Measurements from ENCODE around the gene EML4.
A peak's percentile ranks its signal among the peaks of the same experiment; 100 is the strongest.

Gene EML4

GRCh38 chr2:42197792-42198191 lies 28.6 kb downstream of the EML4 start:
- no peak for DNase-seq

- DNase-seq, result no peak
These were observed 29.3 kb downstream of the EML4 start for GRCh38 chr2:42198466-42198865.

- no peak for DNase-seq
These were observed 29.8 kb downstream of the EML4 start for GRCh38 chr2:42199002-42199401.

- DNase-seq, result no peak
These were observed 30.5 kb downstream of the EML4 start for GRCh38 chr2:42199626-42200025.

- no peak for DNase-seq
These were observed 32.0 kb downstream of the EML4 start for GRCh38 chr2:42200926-42201855.

- DNase-seq, result no peak
These were observed 33.5 kb downstream of the EML4 start for GRCh38 chr2:42202634-42203008.

GRCh38 chr2:42203792-42204191 lies 34.6 kb downstream of the EML4 start:
- DNase-seq, result no peak

- DNase-seq, result no peak
These were observed 36.2 kb downstream of the EML4 start for GRCh38 chr2:42205337-42205736.

- no peak for DNase-seq
These were observed 38.7 kb downstream of the EML4 start for GRCh38 chr2:42207826-42208225.

GRCh38 chr2:42210203-42210602 lies 41.0 kb downstream of the EML4 start:
- no peak for DNase-seq

- no peak for DNase-seq
These were observed 42.1 kb downstream of the EML4 start for GRCh38 chr2:42211291-42211690.

- DNase-seq, result no peak
These were observed 45.5 kb downstream of the EML4 start for GRCh38 chr2:42214669-42215068.

GRCh38 chr2:42216694-42217093 lies 47.5 kb downstream of the EML4 start:
- no peak for DNase-seq

- DNase-seq, result no peak
These were observed 48.2 kb downstream of the EML4 start for GRCh38 chr2:42217307-42217706.

GRCh38 chr2:42217914-42218313 lies 48.8 kb downstream of the EML4 start:
- no peak for DNase-seq

- DNase-seq, result no peak
These were observed 49.6 kb downstream of the EML4 start for GRCh38 chr2:42218712-42219111.

GRCh38 chr2:42219160-42219559 lies 50.0 kb downstream of the EML4 start:
- DNase-seq, result no peak

- no peak for DNase-seq
These were observed 51.4 kb downstream of the EML4 start for GRCh38 chr2:42220566-42220965.

GRCh38 chr2:42223067-42223854 lies 54.1 kb downstream of the EML4 start:
- no peak for DNase-seq

- peak in 1 of 2 experiments; percentile 24 for DNase-seq
These were observed 54.7 kb downstream of the EML4 start for GRCh38 chr2:42223855-42224268.

- peak; percentile 34 to 46 for DNase-seq
These were observed 55.4 kb downstream of the EML4 start for GRCh38 chr2:42224422-42225067.

GRCh38 chr2:42225573-42225972 lies 56.4 kb downstream of the EML4 start:
- no peak for DNase-seq

GRCh38 chr2:42227491-42227890 lies 58.3 kb downstream of the EML4 start:
- DNase-seq, result no peak

- no peak for DNase-seq
These were observed 58.9 kb downstream of the EML4 start for GRCh38 chr2:42228101-42228500.
